SK-N-SH (cell line): ENCODE data around the gene MLLT1. TPM values are rescaled to one million over a fixed set of nuclear protein-coding genes. Genes with fewer than 3 reads are reported as not detected.

Source experiments
- CTCF ChIA-PET: fragments of 300-600, 350-600 bp; formaldehyde crosslinking; extraction: SDS; loops from one replicate; lab custom pipeline; 2021; lab: Yijun Ruan, JAX
- POLR2A ChIA-PET: fragments of 350-600 bp; sonication (Branson Sonifier 250); formaldehyde crosslinking; extraction: SDS; loops from one replicate; lab custom pipeline; 2020; ENCODE audit warnings: antibody characterized with exemption, inconsistent platforms; lab: Yijun Ruan, JAX
- DNase-seq: peaks from one replicate; pipeline ENCODE4 v3.0.0; 2012
- H2AFZ ChIP-seq: fragments of 200-600 bp; sonication (generic); 2 replicates; pipeline ENCODE4 v1.8.1; 2016; ENCODE audit warnings: antibody characterized with exemption, mild to moderate bottlenecking, low read depth
- H3F3A ChIP-seq: fragments of 200-600 bp; sonication (generic); replicated peaks from 2 replicates; pipeline ENCODE3; 2016; ENCODE audit warnings: antibody characterized with exemption, mild to moderate bottlenecking; ENCODE audit not compliant: insufficient read depth
- H3K27ac ChIP-seq, 2 experiments: fragments of 200-500 bp in 1 of 2; fragments of 200-600 bp in 1 of 2; sonication (Bioruptor generic) in 1 of 2; sonication (generic), shearing (Covaris generic) in 1 of 2; 2 replicates each; pipeline versions ENCODE4 v1.5.1 to v1.6.1; 2014 to 2016; ENCODE audit warnings: low read depth in 2 of 2, inconsistent platforms in 1 of 2, low read length in 1 of 2, mild to moderate bottlenecking in 1 of 2, mixed read lengths in 1 of 2
- H3K27me3 ChIP-seq: fragments of 200-600 bp; sonication (generic), shearing (Covaris generic); 2 replicates; pipeline ENCODE4 v1.6.1; 2016; ENCODE audit warnings: mixed run types; ENCODE audit not compliant: insufficient read depth
- H3K36me3 ChIP-seq, 2 experiments: fragments of 200-500 bp in 1 of 2; fragments of 200-600 bp in 1 of 2; sonication (Bioruptor generic) in 1 of 2; sonication (generic) in 1 of 2; replicated peaks in 1 of 2; 2 replicates each; pipeline versions ENCODE3 to v1.5.1; 2014 to 2016; ENCODE audit warnings: low read length in 1 of 2, mild to moderate bottlenecking in 1 of 2; ENCODE audit not compliant: insufficient read depth in 2 of 2, control insufficient read depth in 1 of 2
- H3K4me1 ChIP-seq, 2 experiments: fragments of 200-500 bp in 1 of 2; fragments of 200-600 bp in 1 of 2; sonication (Bioruptor generic) in 1 of 2; sonication (generic), shearing (Covaris generic) in 1 of 2; 2 replicates each; pipeline versions ENCODE4 v1.5.1 to v1.6.1; 2014 to 2016; ENCODE audit warnings: low read depth in 1 of 2, low read length in 1 of 2, mixed run types in 1 of 2; ENCODE audit not compliant: insufficient read depth in 2 of 2, control insufficient read depth in 1 of 2
- H3K4me2 ChIP-seq: fragments of 200-600 bp; sonication (generic), shearing (Covaris generic); 2 replicates; pipeline ENCODE4 v1.6.1; 2017; ENCODE audit warnings: mixed run types
- H3K4me3 ChIP-seq, 2 experiments: fragments of 200-500 bp in 1 of 2; fragments of 200-600 bp in 1 of 2; sonication (Bioruptor generic) in 1 of 2; sonication (generic), shearing (Covaris generic) in 1 of 2; 2 replicates each; pipeline versions ENCODE4 v1.5.1 to v1.8.1; 2014 to 2016; ENCODE audit warnings: low read depth in 2 of 2, inconsistent platforms in 1 of 2, low read length in 1 of 2, mild to moderate bottlenecking in 1 of 2, mixed read lengths in 1 of 2, moderate library complexity in 1 of 2
- H3K79me2 ChIP-seq: fragments of 200-600 bp; sonication (generic); 2 replicates; pipeline ENCODE4 v1.8.1; 2017; ENCODE audit warnings: mild to moderate bottlenecking; ENCODE audit not compliant: insufficient read depth
- H3K9ac ChIP-seq: fragments of 200-600 bp; sonication (generic); 2 replicates; pipeline ENCODE4 v1.6.1; 2017; ENCODE audit warnings: mixed run types
- H3K9me2 ChIP-seq: fragments of 200-600 bp; sonication (generic); 2 replicates; pipeline ENCODE4 v1.6.1; 2017; ENCODE audit warnings: mixed run types
- H3K9me3 ChIP-seq: fragments of 200-600 bp; sonication (generic); 2 replicates; pipeline ENCODE4 v1.6.1; 2017; ENCODE audit warnings: mixed run types, mild to moderate bottlenecking, moderate library complexity
- H4K20me1 ChIP-seq: fragments of 200-600 bp; sonication (generic); 2 replicates; pipeline ENCODE4 v1.6.1; 2017; ENCODE audit warnings: mild to moderate bottlenecking, mixed run types; ENCODE audit not compliant: insufficient read depth
- CHD2 ChIP-seq: fragments of 150-350 bp; IDR thresholded peaks from 2 replicates; pipeline ENCODE4 v1.6.1; 2018; ENCODE audit warnings: low read length; ENCODE audit not compliant: partially characterized antibody
- ELF1 ChIP-seq: IDR thresholded peaks from 2 replicates; pipeline ENCODE4 v1.4.0; 2012
- EP300 ChIP-seq, 2 experiments: IDR thresholded peaks; 2 replicates each; pipeline versions ENCODE4 v1.4.0 to v1.6.1; 2012; ENCODE audit warnings: borderline replicate concordance in 1 of 2, low read depth in 1 of 2, low read length in 1 of 2
- FOSL2 ChIP-seq: IDR thresholded peaks from 2 replicates; pipeline ENCODE4 v1.4.0; 2012; ENCODE audit warnings: low read depth, mild to moderate bottlenecking, moderate library complexity, borderline replicate concordance
- FOXM1 ChIP-seq: IDR thresholded peaks from 2 replicates; pipeline ENCODE4 v1.4.0; 2012; ENCODE audit warnings: low read depth, mild to moderate bottlenecking
- GATA2 ChIP-seq: sonication (generic); formaldehyde crosslinking; IDR thresholded peaks from 2 replicates; pipeline ENCODE4 v1.5.0; 2020; ENCODE audit warnings: mild to moderate bottlenecking, missing genetic modification reagents
- JUND ChIP-seq: IDR thresholded peaks from 2 replicates; pipeline ENCODE4 v1.4.0; 2012
- MAX ChIP-seq: IDR thresholded peaks from 2 replicates; pipeline ENCODE4 v1.4.0; 2012; ENCODE audit warnings: low read depth
- MEF2A ChIP-seq: IDR thresholded peaks from 2 replicates; pipeline ENCODE4 v1.4.0; 2012; ENCODE audit warnings: low read depth, borderline replicate concordance
- NFIC ChIP-seq: IDR thresholded peaks from 2 replicates; pipeline ENCODE4 v1.4.0; 2012; ENCODE audit warnings: borderline replicate concordance
- POLR2AphosphoS5 ChIP-seq: IDR thresholded peaks from 2 replicates; pipeline ENCODE4 v1.6.1; 2012; ENCODE audit warnings: low read depth, low read length
- RAD21 ChIP-seq: IDR thresholded peaks from 2 replicates; pipeline ENCODE4 v1.6.1; 2012; ENCODE audit warnings: mild to moderate bottlenecking, low read length
- SIN3A ChIP-seq: IDR thresholded peaks from 2 replicates; pipeline ENCODE4 v1.6.1; 2012; ENCODE audit warnings: low read depth, mild to moderate bottlenecking, low read length, moderate library complexity, borderline replicate concordance
- TEAD4 ChIP-seq: IDR thresholded peaks from 2 replicates; pipeline ENCODE4 v1.4.0; 2012; ENCODE audit warnings: mild to moderate bottlenecking, borderline replicate concordance; ENCODE audit not compliant: insufficient read depth
- ZBTB33 ChIP-seq: IDR thresholded peaks from 2 replicates; pipeline ENCODE4 v1.4.0; 2012; ENCODE audit warnings: low read depth, borderline replicate concordance
- WGBS: methylation state at CpG from one replicate; pipeline ENCODE4 v1.1.6; 2017; ENCODE audit warnings: low lambda C conversion rate; 5-methylcytosine and 5-hydroxymethylcytosine counted together
- polyA plus RNA-seq, 3 experiments: library from polyadenylated mRNA; depleted of rRNA; stranded (reverse); fragments of >200 nt; gene quantifications; 2 replicates each; pipeline ENCODE4 v1.2.3, GENCODE V29; 2012
- TF ChIP-seq, protein P1 (sequence below): fragments of 150-350 bp; IDR thresholded peaks from 2 replicates; pipeline ENCODE4 v1.6.1; 2016; ENCODE audit warnings: mild to moderate bottlenecking, low read depth, low read length
- TF ChIP-seq, protein P2 (sequence below): IDR thresholded peaks from 2 replicates; pipeline ENCODE4 v1.4.0; 2012; ENCODE audit warnings: low read depth, borderline replicate concordance
- TF ChIP-seq, protein P3 (sequence below): IDR thresholded peaks from 2 replicates; pipeline ENCODE4 v1.6.1; 2012; ENCODE audit warnings: mild to moderate bottlenecking, low read depth, low read length, moderate library complexity

Gene MLLT1
- polyA plus RNA-seq, 1 of the 3 experiments (the other 2 are of a cell fraction), result 19.0 TPM

DNA sequence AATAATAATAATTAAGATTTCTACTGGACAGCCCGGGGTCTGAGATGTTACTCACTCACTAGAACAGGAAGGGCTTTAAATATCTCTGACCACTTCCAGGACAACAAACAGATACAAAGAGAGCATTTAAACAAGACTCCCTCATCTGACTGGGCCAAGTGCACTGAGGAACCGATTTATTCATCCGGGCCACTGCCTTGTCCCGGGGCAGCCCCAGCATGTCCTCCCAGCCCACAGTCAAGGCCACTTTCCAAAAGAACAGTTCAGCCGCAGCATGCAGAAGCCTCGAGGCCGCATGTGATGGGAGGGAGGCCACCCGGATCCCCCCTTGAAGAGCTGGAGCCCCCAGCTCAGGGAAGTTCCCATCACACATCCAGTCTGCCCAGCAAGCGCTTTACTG, 30.5 kb downstream of the MLLT1 start (continued):
- TF ChIP-seq, protein P1, sequence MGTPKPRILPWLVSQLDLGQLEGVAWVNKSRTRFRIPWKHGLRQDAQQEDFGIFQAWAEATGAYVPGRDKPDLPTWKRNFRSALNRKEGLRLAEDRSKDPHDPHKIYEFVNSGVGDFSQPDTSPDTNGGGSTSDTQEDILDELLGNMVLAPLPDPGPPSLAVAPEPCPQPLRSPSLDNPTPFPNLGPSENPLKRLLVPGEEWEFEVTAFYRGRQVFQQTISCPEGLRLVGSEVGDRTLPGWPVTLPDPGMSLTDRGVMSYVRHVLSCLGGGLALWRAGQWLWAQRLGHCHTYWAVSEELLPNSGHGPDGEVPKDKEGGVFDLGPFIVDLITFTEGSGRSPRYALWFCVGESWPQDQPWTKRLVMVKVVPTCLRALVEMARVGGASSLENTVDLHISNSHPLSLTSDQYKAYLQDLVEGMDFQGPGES, result no peak
- TF ChIP-seq MAX, result no peak

DNA sequence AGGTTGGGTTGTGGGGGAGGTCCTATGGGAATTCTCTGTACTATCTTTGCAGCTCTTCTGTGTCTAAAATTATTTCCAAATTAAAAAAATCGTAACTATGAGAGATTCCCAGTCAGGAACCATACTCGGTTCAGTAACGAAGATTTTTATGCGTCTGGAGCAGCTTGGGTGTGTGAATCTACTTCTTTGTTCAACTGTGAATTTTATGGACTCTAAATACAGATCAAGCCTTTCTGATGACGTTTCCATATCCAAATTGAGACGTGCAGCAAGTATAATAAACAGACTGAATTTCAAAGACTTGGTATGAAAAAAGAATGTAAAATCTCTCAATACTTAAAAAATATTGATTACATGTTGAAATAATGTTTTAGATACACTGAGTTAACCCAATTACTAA, 30.9 kb downstream of the MLLT1 start:
- H3F3A ChIP-seq, result no peaks in the 10 kb centered on the region
- H3K4me2 ChIP-seq, result no peak overlapping the region
- peaks cover 4 to 15% of the 10 kb centered on the region in 2 experiments; a peak in 1 of 4 replicates for H3K4me1 ChIP-seq
- peaks cover 96% of the 10 kb centered on the region for H3K79me2 ChIP-seq
- no peak overlapping the region for H2AFZ ChIP-seq
- TF ChIP-seq RAD21, result no peak
- no peak for TF ChIP-seq ZBTB33
- TF ChIP-seq GATA2 (CRISPR knock-in tag), result no peak
- WGBS, result 98% methylated on average over 6 of the region's 6 CpGs
- H3K4me3 ChIP-seq, result no peak overlapping the region
- no peak for DNase-seq
- no peaks in the 10 kb centered on the region for H3K9me3 ChIP-seq
- H3K9me2 ChIP-seq, result no peaks in the 10 kb centered on the region
- ChIA-PET CTCF (no interaction called here), POLR2A (no interaction called here)
- H3K27me3 ChIP-seq, result no peaks in the 10 kb centered on the region
- no peak overlapping the region for H3K9ac ChIP-seq
- H3K27ac ChIP-seq, result no peak overlapping the region
- H4K20me1 ChIP-seq, result peaks cover 41% of the 10 kb centered on the region
- H3K36me3 ChIP-seq, result peaks cover 7 to 8% of the 10 kb centered on the region in 2 experiments

DNA sequence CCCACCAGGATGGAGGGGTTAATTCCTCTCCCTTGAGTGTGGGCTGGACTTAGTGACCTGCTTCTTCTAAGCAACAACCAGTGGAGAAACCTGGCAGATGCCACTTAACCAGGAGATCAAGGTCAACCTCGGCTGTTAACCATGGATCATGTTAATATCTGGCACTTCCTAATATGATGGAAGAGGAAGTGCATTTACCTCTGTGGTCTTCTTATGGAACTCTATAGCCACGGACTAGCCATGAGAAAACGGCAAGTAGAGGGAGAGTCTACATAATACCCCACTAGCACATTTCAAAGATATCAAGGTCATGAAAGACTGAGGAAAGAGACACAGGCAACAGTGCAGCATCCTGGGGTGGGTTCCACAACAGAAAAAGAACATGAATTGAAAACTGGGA, 31.4 kb downstream of the MLLT1 start:
- Histone ChIP-seq H3K27ac (no peak overlapping the region), H2AFZ (no peak overlapping the region), H3K79me2 (peaks cover 96% of the 10 kb centered on the region), H3F3A (no peaks in the 10 kb centered on the region), H3K9ac (no peak overlapping the region), H3K36me3 (peaks cover 7 to 8% of the 10 kb centered on the region in 2 experiments), H3K9me3 (no peaks in the 10 kb centered on the region), H3K9me2 (no peaks in the 10 kb centered on the region), H3K4me1 (peaks cover 4 to 17% of the 10 kb centered on the region in 2 experiments; a peak in 1 of 4 replicates), H4K20me1 (peaks cover 44% of the 10 kb centered on the region), H3K27me3 (no peaks in the 10 kb centered on the region), H3K4me3 (no peak overlapping the region), H3K4me2 (no peak overlapping the region)
- TF ChIP-seq FOXM1 (no peak), EP300 (IDR thresholded peaks at IDR 0.05; ENCODE audit: borderline replicate concordance in 1 of 2, low read depth in 1 of 2, low read length in 1 of 2) (no peak), MEF2A (no peak), MAX (no peak), SIN3A (no peak), NFIC (no peak), TEAD4 (no peak), ELF1 (no peak), POLR2AphosphoS5 (no peak), CHD2 (no peak), GATA2 (CRISPR knock-in tag) (no peak), JUND (no peak), FOSL2 (no peak), RAD21 (no peak)
- TF ChIP-seq, protein P2, sequence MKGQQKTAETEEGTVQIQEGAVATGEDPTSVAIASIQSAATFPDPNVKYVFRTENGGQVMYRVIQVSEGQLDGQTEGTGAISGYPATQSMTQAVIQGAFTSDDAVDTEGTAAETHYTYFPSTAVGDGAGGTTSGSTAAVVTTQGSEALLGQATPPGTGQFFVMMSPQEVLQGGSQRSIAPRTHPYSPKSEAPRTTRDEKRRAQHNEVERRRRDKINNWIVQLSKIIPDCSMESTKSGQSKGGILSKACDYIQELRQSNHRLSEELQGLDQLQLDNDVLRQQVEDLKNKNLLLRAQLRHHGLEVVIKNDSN, result no peak
- TF ChIP-seq, protein P3, sequence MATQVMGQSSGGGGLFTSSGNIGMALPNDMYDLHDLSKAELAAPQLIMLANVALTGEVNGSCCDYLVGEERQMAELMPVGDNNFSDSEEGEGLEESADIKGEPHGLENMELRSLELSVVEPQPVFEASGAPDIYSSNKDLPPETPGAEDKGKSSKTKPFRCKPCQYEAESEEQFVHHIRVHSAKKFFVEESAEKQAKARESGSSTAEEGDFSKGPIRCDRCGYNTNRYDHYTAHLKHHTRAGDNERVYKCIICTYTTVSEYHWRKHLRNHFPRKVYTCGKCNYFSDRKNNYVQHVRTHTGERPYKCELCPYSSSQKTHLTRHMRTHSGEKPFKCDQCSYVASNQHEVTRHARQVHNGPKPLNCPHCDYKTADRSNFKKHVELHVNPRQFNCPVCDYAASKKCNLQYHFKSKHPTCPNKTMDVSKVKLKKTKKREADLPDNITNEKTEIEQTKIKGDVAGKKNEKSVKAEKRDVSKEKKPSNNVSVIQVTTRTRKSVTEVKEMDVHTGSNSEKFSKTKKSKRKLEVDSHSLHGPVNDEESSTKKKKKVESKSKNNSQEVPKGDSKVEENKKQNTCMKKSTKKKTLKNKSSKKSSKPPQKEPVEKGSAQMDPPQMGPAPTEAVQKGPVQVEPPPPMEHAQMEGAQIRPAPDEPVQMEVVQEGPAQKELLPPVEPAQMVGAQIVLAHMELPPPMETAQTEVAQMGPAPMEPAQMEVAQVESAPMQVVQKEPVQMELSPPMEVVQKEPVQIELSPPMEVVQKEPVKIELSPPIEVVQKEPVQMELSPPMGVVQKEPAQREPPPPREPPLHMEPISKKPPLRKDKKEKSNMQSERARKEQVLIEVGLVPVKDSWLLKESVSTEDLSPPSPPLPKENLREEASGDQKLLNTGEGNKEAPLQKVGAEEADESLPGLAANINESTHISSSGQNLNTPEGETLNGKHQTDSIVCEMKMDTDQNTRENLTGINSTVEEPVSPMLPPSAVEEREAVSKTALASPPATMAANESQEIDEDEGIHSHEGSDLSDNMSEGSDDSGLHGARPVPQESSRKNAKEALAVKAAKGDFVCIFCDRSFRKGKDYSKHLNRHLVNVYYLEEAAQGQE, result no peak
- 94% methylated on average over 2 of the region's 3 CpGs for WGBS
- DNase-seq, result no peak
- POLR2A ChIA-PET, result no interaction called here
- CTCF ChIA-PET, result interaction anchor here (0.6 to 0.7 kb wide), 2 partner anchors 30 to 1695 kb away, joined by 3 to 4 read pairs; no protein-coding TSS in a partner anchor
